GM19467 (cell line): ENCODE measurements around the gene P4HA1.
"Not testable (repeated sequence)": the region's sequence is repeated elsewhere in the genome, so short reads cannot be mapped to it uniquely, and the experiment has no call there.

ENCODE experiments used
- ATAC-seq: cut with Tn5 transposase; IDR thresholded peaks from one replicate; pipeline ENCODE4 v1.9.1; 2021; ENCODE audit warnings: mild to moderate bottlenecking, moderate library complexity; ENCODE audit not compliant: unreplicated experiment

The P4HA1 gene

DNA sequence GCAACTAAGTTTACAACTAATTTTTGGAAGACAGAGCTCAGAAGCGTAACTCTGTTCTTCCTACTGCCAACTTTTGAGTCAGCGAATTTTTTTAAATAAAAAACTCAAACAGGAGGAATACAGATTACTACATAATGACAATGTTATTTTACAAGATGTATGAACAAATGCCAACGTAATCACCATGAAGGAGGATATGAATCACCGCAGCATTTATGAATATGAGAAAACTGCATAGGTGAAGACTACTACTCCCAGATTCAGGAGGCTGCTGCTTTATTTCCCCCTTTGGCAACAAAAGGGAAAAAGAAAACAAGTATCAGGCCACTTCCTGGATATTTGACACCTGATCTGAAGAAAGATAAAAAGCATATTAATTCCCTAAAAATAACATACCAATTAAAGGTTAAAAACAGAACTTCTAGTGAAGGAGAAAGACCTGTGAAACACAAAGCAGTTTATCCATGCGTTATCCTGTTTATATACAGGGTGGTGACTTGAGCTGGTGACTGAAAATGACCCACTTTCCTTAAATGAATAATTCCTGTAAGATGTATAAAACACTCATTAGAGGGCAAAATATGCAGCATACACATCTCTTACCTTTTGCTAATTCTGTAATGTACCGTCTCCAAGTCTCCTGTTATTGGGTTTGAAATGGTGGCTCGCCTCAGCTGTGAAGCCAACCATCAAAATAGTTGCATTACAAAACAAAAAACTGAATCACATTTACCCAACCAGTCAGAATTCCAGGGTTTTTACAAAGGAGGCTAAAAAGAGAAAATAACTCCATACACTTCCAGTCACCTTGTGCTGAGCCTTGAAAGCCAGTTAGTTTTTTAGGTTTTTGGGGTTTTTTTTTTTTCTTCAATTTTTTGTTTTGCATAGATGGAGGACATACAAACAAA is 52.0 kb downstream of the P4HA1 start:
- no peak for ATAC-seq

DNA sequence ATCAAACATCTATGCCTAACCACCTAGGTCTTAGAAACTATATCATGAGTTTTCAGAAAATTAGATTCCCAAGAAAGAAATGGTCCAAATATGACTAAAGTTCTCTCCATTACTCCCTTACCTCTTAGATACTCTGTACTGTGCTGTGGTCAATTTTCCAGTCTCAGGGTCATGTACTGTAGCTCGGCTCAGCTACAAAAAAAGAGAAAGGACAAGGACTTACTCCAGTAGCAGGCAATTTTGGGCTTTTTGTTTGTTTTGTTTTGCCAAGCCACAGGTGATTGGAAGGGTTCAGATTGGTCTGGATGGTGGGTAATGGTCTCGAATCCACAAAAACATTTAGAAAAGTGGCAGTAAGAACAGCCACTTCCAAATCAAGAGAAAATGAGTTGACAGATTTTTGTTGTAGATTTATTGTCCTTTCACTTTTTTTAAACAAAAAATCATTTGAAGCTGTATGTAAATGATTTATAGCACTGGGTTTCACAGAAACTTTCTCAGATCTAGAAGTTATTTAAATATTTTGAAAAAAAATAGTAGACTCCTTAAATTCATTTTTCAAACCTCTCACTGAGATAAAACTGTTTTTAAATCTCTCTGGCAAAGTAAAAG is 52.8 kb downstream of the P4HA1 start:
- no peak for ATAC-seq

DNA sequence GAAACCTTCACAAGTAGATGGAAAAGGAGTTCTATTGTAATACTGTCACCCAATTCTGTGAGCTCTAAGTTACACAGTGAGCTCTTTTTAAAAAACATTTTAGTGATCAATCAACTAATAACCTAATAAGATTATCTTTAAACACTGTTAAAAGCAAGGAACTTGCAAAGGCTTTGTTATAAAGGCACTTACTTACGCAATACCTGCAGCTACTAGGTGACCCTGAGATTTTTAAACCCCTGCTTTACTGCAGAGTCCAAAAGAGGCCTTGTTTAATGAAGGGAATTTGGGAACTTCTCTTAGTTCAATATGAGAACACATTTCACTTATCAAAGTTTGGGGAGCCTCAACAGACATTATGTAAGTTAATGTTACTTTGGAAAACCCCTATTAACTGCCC is 53.3 kb downstream of the P4HA1 start:
- no peak for ATAC-seq

DNA sequence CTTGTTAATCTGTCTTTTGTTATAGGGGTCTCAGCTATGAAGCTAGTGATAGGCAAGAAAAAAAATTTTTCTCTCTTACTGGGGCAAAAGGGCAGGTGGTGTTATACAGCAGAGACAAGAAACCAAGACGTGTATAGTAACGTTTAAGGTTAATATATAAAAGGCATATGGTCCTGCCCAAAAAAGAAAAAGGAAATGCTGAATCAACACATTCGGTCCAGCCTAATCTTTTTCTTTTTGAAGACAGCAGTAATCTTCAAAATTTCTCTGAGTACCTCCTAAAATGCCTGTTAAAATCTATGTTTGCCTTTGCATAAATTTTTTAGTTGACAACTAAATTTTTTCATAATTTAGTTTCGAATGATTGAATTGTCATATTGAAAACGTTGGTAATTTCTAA is 54.5 kb downstream of the P4HA1 start:
- no peak for ATAC-seq

DNA sequence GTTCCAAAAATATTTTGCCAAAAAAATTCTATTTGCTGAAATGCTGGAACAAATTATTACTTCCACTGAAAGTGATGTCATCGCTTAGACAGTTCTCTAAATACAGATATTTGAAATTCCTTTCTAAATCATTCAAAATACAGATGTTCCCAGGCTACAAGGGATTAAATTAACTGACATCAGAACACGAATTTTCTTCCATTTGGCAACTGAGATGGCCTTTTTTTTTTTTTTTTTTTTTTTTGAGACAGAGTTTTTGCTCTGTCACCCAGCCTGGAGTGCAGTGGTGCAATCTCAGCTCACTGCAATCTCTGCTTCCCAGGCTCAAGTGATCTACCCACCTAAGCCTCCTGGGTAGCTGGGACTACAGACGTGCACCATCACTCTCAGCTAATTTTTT is 57.0 kb downstream of the P4HA1 start:
- no peak for ATAC-seq

DNA sequence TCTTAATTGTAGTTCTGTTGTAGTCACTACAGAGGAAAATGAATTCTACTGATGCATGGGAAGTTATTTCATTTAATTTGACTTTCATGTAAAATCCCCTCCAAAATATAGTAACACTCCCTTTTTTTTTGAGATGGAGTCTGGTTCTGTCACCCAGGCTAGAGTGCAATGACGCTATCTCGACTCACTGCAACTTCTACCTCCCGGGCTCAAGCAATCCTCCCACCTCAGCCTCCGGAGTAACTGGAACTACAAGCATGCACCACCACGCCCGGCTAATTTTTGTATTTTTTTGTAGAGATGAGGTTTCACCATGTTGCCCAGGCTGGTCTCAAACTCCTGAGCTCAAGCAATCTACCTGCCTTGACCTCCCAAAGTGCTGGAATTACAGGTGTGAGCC is 60.4 kb downstream of the P4HA1 start:
- not testable (repeated sequence) for ATAC-seq

DNA sequence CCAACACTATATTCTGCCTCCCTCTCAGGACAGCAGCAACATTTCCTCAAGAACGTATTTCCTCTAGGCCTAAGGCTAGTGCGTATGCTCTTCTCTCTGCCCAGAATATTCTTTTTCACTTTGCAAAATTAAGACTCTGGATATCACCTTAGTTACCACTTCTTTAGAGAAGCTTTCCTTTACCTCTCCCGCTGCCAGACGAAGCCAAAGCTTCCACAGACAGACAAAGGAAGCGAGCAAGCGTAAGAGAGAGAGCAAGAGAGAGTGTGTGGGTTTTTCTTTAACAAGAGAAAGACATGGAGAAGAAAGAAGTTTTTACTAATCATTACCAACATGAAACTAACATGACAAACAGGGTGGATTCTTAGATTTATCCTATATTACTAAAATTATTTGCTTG is 64.1 kb downstream of the P4HA1 start:
- no peak for ATAC-seq

DNA sequence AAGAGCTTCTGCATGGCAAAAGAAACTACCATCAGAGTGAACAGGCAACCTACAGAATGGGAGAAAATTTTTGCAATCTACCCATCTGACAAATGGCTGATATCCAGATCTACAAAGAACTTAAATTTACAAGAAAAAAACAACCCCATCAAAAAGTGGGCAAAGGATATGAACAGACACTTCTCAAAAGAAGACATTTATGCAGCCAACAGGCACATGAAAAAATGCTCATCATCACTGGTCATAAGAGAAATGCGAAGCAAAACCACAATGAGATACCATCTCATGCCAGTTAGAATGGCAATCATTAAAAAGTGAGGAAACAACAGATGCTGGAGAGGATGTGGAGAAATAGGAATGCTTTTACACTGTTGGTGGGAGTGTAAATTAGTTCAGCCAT is 70.0 kb downstream of the P4HA1 start:
- ATAC-seq: not testable (repeated sequence)

DNA sequence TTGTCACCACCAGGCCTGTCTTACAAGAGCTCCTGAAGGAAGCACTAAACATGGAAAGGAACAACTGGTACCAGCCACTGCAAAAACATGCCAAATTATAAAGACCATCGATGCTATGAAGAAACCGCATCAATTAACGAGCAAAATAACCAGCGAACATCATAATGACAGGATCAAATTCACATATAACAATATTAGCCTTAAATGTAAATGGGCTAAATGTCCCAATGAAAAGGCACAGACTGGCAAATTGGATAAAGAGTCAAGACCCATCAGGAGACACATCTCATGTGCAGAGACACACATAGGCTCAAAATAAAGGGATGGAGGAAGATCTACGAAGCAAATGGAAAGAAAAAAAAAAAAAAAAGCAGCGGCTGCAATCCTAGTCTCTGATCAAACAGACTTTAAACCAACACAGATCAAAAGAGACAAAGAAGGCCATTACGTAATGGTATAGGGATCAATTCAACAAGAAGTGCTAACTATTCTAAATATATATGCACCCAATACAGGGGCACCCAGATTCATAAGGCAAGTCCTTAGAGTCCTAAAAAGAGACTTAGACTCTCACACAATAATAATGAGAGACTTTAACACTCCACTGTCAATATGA is 73.1 kb downstream of the P4HA1 start:
- ATAC-seq: not testable (repeated sequence)

DNA sequence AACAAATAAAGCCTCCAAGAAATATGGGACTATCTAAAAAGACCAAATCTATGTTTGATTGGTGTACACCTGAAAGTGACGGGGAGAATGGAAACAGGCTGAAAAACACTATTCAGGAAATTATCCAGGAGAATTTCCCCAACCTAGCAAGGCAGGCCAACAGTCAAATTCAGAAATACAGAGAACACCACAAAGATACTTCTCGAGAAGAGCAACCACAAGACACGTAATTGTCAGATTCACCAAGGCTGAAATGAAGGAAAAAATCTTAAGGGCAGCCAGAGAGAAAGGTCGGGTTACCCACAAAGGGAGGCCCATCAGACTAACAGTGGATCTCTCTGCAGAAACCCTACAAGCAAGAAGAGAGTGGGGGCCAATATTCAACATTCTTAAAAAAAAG is 73.7 kb downstream of the P4HA1 start:
- not testable (repeated sequence) for ATAC-seq

DNA sequence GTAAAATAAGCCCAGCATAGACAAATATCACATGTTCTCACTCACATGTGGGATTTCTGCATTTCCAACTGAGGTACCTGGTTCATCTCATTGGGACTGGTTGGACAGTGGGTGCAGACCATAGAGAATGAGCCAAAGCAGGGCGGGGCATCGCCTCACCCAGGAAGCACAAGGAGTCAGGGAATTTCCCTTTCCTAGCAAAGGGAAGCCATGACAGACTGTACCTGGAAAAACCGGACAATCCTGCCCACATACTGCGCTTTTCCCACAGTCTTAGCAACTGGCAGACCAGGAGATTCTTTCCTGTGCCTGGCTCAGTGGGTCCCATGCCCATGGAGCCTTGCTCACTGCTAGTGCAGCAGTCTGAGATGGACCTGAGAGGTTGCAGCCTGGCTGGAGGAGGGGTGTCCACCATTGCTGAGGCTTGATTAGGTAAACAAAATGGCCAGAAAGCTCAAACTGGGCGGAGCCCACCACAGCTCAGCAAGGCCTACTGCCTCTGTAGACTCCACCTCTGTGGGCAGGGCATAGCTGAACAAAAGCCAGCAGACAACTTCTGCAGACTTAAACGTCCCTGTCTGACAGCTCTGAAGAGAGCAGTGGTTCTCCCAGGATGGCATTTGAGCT is 75.0 kb downstream of the P4HA1 start:
- not testable (repeated sequence) for ATAC-seq

DNA sequence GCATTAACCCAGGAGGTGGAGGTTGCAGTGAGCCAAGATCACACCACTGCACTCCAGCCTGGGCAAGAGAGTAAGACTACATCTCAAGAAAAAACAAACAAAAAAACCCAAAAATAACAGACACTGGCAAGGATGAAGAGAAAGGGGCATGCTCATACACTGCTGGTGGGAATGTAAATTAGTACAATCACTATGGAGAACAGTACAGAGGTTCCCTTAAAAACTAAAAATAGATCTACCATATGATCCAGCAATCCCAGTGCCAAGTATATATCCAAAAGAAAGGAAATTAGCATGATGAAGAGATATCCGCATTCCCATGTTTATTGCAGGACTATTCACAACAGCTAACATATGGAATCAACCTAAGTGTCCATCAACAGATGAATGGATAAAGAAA is 75.6 kb downstream of the P4HA1 start:
- ATAC-seq: no peak

DNA sequence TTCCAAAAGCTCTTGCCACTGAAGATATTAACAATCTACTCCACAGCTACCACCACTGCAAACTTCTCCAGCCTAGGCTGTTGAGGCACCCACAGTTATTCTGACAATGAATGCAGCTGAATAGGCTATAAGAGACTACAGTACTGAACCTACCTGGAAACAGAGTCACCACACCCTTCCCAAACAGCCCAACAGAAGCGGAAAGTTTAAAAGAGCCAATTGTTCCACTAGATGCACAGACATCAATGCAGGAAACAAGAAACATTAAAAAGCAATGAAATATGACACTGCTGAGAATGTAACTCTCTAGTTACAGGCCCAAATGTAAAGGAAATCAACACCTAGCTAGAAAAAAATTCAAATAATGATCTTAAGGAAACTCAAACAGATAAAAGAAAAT is 77.6 kb downstream of the P4HA1 start:
- no peak for ATAC-seq

DNA sequence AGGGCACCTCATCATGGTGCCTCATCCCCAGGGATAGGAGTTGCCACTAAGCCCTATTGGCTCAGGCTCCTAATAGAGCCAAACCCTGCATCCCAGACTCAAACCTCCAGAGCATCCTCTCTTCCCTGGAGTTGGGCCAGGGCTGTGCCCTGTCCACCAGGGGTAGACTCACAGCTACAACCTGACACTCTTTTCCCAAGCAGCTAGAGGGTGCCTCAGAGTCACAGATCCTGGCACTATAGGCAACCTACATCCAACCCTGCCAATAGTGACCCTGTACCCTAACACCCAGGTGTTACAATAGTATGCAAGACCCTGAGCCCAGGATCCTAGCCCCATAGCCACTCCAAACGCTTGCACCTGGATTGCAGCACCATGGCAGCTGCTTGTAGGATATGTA is 78.0 kb downstream of the P4HA1 start:
- no peak for ATAC-seq

DNA sequence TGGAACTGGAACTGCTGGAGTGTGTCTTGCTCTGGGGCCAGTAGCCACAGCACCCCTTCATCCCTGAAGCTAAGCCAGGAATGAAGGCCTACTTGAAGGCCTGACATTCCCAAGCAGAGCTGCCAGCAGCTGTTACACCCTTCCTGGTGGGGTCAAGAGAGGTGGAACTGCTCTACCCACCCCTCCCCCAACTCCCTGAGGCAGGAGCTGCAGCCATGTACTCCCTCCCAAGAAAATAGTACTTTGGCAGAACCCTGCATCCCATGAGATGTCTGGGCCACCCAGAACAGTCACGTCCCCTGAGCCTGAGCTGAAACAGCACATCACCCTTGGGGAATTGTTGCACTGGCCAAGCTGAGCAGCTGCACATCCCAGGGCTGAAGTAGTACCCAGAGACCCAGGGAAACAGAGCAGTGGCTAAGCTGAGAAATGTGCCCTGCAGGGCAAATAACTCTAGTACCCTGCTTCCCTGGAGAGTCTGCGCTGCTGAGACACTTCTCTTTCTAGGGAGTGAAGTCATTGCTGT is 78.6 kb downstream of the P4HA1 start:
- ATAC-seq: no peak

DNA sequence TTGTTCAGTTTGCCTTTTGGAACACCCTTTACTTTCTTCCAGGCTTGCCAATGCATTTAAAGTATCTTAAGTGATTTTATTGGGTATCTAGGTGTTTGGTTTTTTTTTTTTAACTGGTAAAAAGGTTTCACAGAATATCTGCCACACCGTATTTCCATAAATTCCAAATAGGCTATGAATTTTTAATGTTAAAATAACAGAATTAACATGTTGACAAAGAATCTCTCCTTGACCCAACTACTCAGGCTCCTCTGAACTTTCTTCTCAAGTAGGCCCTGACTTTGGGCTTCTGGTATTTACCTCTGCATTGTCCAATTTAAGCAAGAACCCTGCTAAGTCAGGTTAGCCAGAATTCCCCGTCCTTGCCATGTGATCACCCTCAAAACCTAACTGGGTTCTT is 80.9 kb downstream of the P4HA1 start:
- no peak for ATAC-seq

DNA sequence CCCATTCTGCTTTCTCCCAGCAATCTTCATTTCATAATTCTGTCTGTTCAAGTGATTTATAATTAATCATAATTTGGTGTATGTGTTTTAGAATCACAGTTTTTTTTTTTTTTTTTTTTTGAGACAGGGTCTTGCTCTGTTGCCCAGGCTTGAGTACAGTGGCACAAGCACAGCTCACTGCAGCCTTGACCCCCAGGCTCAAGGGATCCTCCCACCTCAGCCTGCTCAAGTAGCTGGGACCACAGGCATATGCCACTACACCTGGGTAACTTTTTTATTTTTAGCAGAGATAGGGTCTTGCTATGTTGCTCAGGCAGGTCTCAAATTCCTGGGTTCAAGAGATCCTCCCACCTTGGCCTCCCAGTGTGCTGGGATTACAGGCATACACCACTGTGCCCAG is 92.8 kb downstream of the P4HA1 start:
- ATAC-seq: no peak

DNA sequence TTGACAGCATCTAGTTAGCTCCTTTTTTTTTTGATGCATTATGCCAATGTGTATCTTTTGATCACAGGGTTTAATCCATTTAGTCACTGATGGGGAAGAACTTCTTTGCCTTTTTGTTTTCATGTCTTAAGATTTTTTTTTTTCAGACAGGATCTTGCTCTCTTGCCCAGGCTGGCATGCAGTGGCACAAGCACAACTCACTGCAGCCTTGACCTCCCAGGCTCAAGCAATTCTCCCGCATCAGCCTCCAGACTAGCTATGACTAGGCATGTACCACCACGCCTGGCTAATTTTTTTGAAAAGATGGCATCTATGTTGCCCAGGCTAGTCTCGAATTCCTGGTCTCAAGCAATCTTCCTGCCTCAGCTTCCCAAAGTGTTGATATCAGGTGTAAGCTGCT is 95.7 kb downstream of the P4HA1 start:
- no peak for ATAC-seq

DNA sequence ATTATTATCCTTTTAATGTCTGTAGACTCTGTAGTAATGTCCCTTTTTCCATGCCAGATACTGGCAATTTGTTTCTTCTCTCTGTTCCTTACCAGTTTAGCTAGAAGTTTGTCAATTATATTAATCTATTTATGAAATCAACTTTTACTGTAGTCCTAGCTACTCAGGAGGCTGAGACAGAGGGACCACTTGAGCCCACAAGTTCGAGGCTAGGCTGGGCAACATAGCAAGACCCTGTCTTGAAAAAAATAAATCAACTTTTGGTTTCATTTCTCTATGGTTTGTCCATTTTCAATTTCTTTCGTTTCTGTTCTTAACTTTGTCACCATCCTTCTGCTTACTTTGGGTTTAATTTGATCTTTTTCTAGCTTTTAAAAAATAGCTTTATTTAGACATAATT is 99.6 kb downstream of the P4HA1 start:
- ATAC-seq: no peak

DNA sequence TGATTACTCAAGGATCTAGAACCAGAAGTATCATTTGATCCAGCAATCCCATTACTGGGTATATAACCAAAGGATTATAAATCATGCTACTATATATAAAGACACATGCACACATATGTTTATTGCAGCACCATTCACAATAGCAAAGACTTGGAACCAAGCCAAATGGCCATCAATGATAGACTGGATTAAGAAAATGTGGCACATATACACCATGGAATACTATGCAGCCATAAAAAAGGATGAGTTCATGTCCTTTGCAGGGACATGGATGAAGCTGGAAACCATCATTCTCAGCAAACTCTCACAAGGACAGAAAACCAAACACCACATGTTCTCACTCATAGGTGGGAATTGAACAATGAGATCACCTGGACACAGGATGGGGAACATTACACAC is 101.2 kb downstream of the P4HA1 start:
- ATAC-seq: not testable (repeated sequence)

DNA sequence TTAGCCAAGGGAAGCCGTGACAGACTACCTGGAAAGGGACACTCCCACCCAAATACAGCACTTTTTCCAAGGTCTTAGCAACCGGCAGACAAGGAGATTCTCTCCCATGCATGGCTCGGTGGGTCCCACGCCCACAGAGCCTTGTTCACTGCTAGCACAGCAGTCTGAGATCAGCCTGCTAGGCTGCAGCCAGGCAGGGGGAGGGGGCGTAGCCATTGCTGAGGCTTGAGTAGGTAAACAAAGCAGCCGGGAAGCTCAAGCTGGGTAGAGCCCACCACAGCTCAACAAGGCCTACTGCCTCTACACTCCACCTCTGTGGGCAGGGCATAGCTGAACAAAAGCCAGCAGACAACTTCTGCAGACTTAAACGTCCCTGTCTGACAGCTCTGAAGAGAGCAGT is 106.9 kb downstream of the P4HA1 start:
- ATAC-seq: not testable (repeated sequence)
